B cell (primary cell): ENCODE results near the gene ARPC4. TPM values are rescaled to one million over a fixed set of nuclear protein-coding genes. Genes with fewer than 3 reads are reported as not detected.

Experiments
- ATAC-seq: fragments of 200-7000 bp; cut with Tn5 transposase; one replicate; pipeline ENCODE4 v1.10.0; 2021; ENCODE audit warnings: low read depth, mild to moderate bottlenecking, moderate number of reproducible peaks, moderate library complexity
- CTCF ChIA-PET: fragments of 350-600 bp; sonication (Branson Sonifier 250); formaldehyde crosslinking; loops from one replicate; lab custom pipeline; 2021; ENCODE audit warnings: antibody characterized with exemption, inconsistent platforms; lab: Charles Lee
- POLR2A ChIA-PET: fragments of 350-600 bp; sonication (Branson Sonifier 250); formaldehyde crosslinking; loops from one replicate; lab custom pipeline; 2021; ENCODE audit warnings: antibody characterized with exemption; lab: Charles Lee
- DNase-seq: peaks from one replicate; pipeline ENCODE4 v3.0.0; 2013
- H2AFZ ChIP-seq: 2 replicates; pipeline ENCODE4 v1.6.1; 2012; ENCODE audit warnings: mild to moderate bottlenecking, low read depth, low read length; ENCODE audit not compliant: insufficient read depth, poor library complexity, severe bottlenecking
- H3K27ac ChIP-seq, 2 donors: 1 replicate in 1 of 2; 2 replicates in 1 of 2; pipeline ENCODE4 v1.5.1; 2012 to 2013; ENCODE audit warnings: low read length in 2 of 2, mild to moderate bottlenecking in 2 of 2, moderate library complexity in 1 of 2
- H3K27me3 ChIP-seq, 4 experiments: fragments of 200-600 bp in 1 of 4; sonication (generic) in 1 of 4; replicated peaks in 1 of 4; 1 replicate in 2 of 4; 2 replicates in 2 of 4; pipeline versions ENCODE4 v1.6.1 to v1.7.0; 2013 to 2016; ENCODE audit warnings: low read length in 3 of 4, mild to moderate bottlenecking in 2 of 4, mixed read lengths in 1 of 4, moderate library complexity in 1 of 4; ENCODE audit not compliant: insufficient read depth in 4 of 4, control insufficient read depth in 3 of 4; ENCODE audit errors: control extremely low read depth in 1 of 4
- H3K36me3 ChIP-seq, 2 experiments: replicated peaks in 1 of 2; 1 replicate in 1 of 2; 2 replicates in 1 of 2; pipeline versions ENCODE4 v1.6.1 to v1.7.1; 2013; ENCODE audit warnings: low read length in 1 of 2; ENCODE audit not compliant: insufficient read depth in 2 of 2, control insufficient read depth in 1 of 2; ENCODE audit errors: control extremely low read depth in 1 of 2, extremely low read depth in 1 of 2
- H3K4me1 ChIP-seq, 2 donors: fragments of 200-600 bp in 1 of 2; sonication (generic) in 1 of 2; 1 replicate in 1 of 2; 2 replicates in 1 of 2; pipeline versions ENCODE4 v1.5.1 to v1.6.1; 2013 to 2017; ENCODE audit warnings: low read length in 2 of 2; ENCODE audit not compliant: control insufficient read depth in 2 of 2, insufficient read depth in 2 of 2
- H3K4me2 ChIP-seq: replicated peaks from 2 replicates; pipeline ENCODE3; 2012; ENCODE audit warnings: mild to moderate bottlenecking, low read depth, low read length; ENCODE audit not compliant: poor library complexity, severe bottlenecking
- H3K4me3 ChIP-seq, 5 experiments: fragments of 200-600 bp in 1 of 5; sonication (generic) in 1 of 5; 1 replicate in 3 of 5; 2 replicates in 2 of 5; pipeline versions ENCODE4 v1.5.1 to v1.7.0; 2011 to 2016; ENCODE audit warnings: low read length in 4 of 5, mild to moderate bottlenecking in 4 of 5, low read depth in 2 of 5, control low read depth in 1 of 5, moderate library complexity in 1 of 5; ENCODE audit not compliant: insufficient read depth in 1 of 5; ENCODE audit errors: control extremely low read depth in 1 of 5, extremely low read depth in 1 of 5
- H3K79me2 ChIP-seq: fragments of 200-600 bp; sonication (generic); one replicate; pipeline ENCODE4 v1.6.0; 2016; ENCODE audit warnings: low read length; ENCODE audit not compliant: control insufficient read depth, insufficient read depth
- H3K9ac ChIP-seq: fragments of 200-600 bp; sonication (generic); 2 replicates; pipeline ENCODE4 v1.6.1; 2017; ENCODE audit warnings: mild to moderate bottlenecking, low read length, moderate library complexity
- H3K9me3 ChIP-seq, 3 donors: one replicate each; pipeline versions ENCODE4 v1.6.1 to v1.7.1; 2013; ENCODE audit warnings: low read length in 2 of 3; ENCODE audit not compliant: control insufficient read depth in 2 of 3, insufficient read depth in 1 of 3; ENCODE audit errors: control extremely low read depth in 1 of 3
- H4K20me1 ChIP-seq: 2 replicates; pipeline ENCODE4 v1.6.0; 2012; ENCODE audit warnings: mild to moderate bottlenecking, low read length; ENCODE audit not compliant: insufficient read depth, control insufficient read depth, poor library complexity, severe bottlenecking
- H3K27ac Mint-ChIP-seq: one replicate; pipeline ENCODE4 v1.8.0; 2021; ENCODE audit warnings: mixed read lengths
- H3K27me3 Mint-ChIP-seq: one replicate; pipeline ENCODE4 v1.8.0; 2021; ENCODE audit warnings: mixed read lengths
- H3K4me1 Mint-ChIP-seq: one replicate; pipeline ENCODE4 v1.8.0; 2021; ENCODE audit warnings: mixed read lengths
- H3K4me3 Mint-ChIP-seq: one replicate; pipeline ENCODE4 v1.8.0; 2021; ENCODE audit warnings: mixed read lengths
- H3K9me3 Mint-ChIP-seq: one replicate; pipeline ENCODE4 v1.8.0; 2022; ENCODE audit warnings: mixed read lengths; ENCODE audit not compliant: insufficient read depth
- EZH2 ChIP-seq: IDR thresholded peaks from 2 replicates; pipeline ENCODE4 v1.6.1; 2012; ENCODE audit warnings: borderline replicate concordance, low read depth, mild to moderate bottlenecking, moderate library complexity, low read length; ENCODE audit not compliant: insufficient read depth, poor library complexity, severe bottlenecking
- WGBS: methylation state at CpG from one replicate; pipeline ENCODE4 v1.1.5; 2013; ENCODE audit warnings: missing lambda C conversion rate; ENCODE audit not compliant: insufficient coverage; 5-methylcytosine and 5-hydroxymethylcytosine counted together
- intact Hi-C: fragments of 100-400 bp; cut with micrococcal nuclease; formaldehyde crosslinking; loops from one replicate; pipeline ENCODE4 v1.10.0; 2022
- polyA plus RNA-seq: library from polyadenylated mRNA; depleted of rRNA; stranded (reverse); fragments of >200 nt; gene quantifications from 2 replicates; pipeline ENCODE4 v1.2.3, GENCODE V29; 2012
- total RNA-seq, 2 donors: library from RNA; stranded (reverse); fragments of 120-200 nt in 1 of 2; gene quantifications; 1 replicate in 1 of 2; 2 replicates in 1 of 2; pipeline versions ENCODE4 v1.2.3 to v1.2.4, GENCODE V29; 2013 to 2022
- TF ChIP-seq, protein P1 (sequence below): fragments of 200-600 bp; IDR thresholded peaks from one replicate; pipeline ENCODE4 v1.8.0; 2022; ENCODE audit warnings: antibody characterized with exemption, mild to moderate bottlenecking

ARPC4 gene
- total and polyA plus RNA-seq, 2 donors (not counting 1 experiment from before 2014, with no cell fraction given), result 110 to 174 TPM

DNA sequence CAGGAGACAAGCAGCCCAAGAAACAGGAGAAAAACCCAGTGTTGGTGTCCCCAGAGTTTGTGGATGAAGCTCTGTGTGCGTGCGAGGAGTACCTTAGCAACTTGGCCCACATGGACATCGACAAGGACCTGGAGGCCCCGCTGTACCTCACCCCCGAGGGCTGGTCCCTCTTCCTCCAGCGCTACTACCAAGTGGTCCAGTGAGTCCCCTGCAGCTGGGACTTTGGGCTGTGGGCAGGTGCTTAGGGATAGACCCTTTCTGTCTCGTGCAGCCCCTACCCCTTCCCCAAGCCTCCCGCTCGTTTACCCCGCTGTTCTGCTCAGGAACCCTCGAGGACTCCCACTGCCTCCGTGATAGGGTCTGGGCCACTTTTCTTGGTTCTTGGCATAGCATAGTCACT lies 27.7 kb downstream of the ARPC4 start:
- H3K27ac Mint-ChIP-seq, result no peak overlapping the region
- H3K4me1 Mint-ChIP-seq, result no peaks in the 10 kb centered on the region
- no peaks in the 10 kb centered on the region for H3K9me3 Mint-ChIP-seq
- H3K4me1 ChIP-seq, result no peaks in the 10 kb centered on the region
- no peak overlapping the region for H3K4me2 ChIP-seq
- peaks cover 0 to 5% of the 10 kb centered on the region in 2 experiments for H3K36me3 ChIP-seq
- WGBS, result 96% methylated on average over 7 of the region's 12 CpGs
- ChIA-PET CTCF (no interaction called here), POLR2A (no interaction called here)
- no peak overlapping the region for H2AFZ ChIP-seq
- H3K9me3 ChIP-seq, result no peaks in the 10 kb centered on the region
- no peaks in the 10 kb centered on the region for H3K27me3 ChIP-seq
- no peak for ATAC-seq
- DNase-seq, result no peak
- no peaks in the 10 kb centered on the region for H3K27me3 Mint-ChIP-seq
- H3K9ac ChIP-seq, result no peak overlapping the region
- intact Hi-C loops, result no loop called here
- no peaks in the 10 kb centered on the region for H3K79me2 ChIP-seq
- H3K4me3 ChIP-seq, result no peak overlapping the region
- no peak for TF ChIP-seq EZH2
- TF ChIP-seq, protein P1, sequence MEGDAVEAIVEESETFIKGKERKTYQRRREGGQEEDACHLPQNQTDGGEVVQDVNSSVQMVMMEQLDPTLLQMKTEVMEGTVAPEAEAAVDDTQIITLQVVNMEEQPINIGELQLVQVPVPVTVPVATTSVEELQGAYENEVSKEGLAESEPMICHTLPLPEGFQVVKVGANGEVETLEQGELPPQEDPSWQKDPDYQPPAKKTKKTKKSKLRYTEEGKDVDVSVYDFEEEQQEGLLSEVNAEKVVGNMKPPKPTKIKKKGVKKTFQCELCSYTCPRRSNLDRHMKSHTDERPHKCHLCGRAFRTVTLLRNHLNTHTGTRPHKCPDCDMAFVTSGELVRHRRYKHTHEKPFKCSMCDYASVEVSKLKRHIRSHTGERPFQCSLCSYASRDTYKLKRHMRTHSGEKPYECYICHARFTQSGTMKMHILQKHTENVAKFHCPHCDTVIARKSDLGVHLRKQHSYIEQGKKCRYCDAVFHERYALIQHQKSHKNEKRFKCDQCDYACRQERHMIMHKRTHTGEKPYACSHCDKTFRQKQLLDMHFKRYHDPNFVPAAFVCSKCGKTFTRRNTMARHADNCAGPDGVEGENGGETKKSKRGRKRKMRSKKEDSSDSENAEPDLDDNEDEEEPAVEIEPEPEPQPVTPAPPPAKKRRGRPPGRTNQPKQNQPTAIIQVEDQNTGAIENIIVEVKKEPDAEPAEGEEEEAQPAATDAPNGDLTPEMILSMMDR, result no peak
- H3K27ac ChIP-seq, result no peak overlapping the region
- H4K20me1 ChIP-seq, result no peaks in the 10 kb centered on the region
- no peak overlapping the region for H3K4me3 Mint-ChIP-seq

DNA sequence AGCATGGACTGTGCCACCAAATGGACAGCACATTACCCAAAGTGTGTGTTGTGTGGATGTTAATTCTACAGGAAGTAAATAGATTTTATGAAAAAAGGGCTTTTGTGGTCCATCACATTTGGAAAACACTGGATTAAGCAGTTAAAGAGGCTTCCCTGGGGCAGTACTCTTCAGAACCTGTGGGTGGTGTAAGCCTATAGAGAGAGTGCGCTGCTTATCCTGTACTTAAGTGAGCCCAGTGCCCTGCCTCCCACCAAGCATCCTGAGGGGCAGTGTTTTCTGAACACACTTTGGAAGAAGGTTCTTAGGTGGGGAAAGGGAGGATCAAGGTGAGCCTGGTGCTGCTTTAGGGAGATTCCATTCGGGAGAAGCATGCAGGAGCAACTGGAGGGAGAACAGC lies 28.1 kb downstream of the ARPC4 start:
- Mint-ChIP-seq H3K27me3 (no peaks in the 10 kb centered on the region), H3K4me3 (no peak overlapping the region), H3K27ac (no peak overlapping the region), H3K4me1 (no peaks in the 10 kb centered on the region), H3K9me3 (no peaks in the 10 kb centered on the region)
- Histone ChIP-seq H3K9me3 (no peaks in the 10 kb centered on the region), H3K27me3 (no peaks in the 10 kb centered on the region), H3K9ac (no peak overlapping the region), H3K4me3 (no peak overlapping the region), H2AFZ (no peak overlapping the region), H3K27ac (no peak overlapping the region), H3K36me3 (peaks cover 0 to 5% of the 10 kb centered on the region in 2 experiments), H3K4me2 (no peak overlapping the region), H3K4me1 (no peaks in the 10 kb centered on the region), H3K79me2 (no peaks in the 10 kb centered on the region), H4K20me1 (no peaks in the 10 kb centered on the region)
- ChIA-PET POLR2A (no interaction called here), CTCF (no interaction called here)
- 89% methylated on average over 2 of the region's 2 CpGs for WGBS
- DNase-seq, result no peak
- TF ChIP-seq EZH2, result no peak
- TF ChIP-seq, protein P1, result no peak
- no peak for ATAC-seq
- intact Hi-C loops, result no loop called here
